EL (cell line): ENCODE data around the gene SH2D7.

ENCODE experiments used
- DNase-seq: peaks from one replicate; pipeline ENCODE4 v3.0.0-alpha.2; 2016

The SH2D7 gene

GRCh38 chr15:78104566-78105475, 12.5 kb downstream of the SH2D7 start:
- DNase-seq = no peak

- DNase-seq = peak; percentile 25
These were observed 13.3 kb downstream of the SH2D7 start for GRCh38 chr15:78105476-78106241.

- no peak for DNase-seq
These were observed 15.1 kb downstream of the SH2D7 start for GRCh38 chr15:78107471-78107870.

GRCh38 chr15:78108300-78109084, 16.1 kb downstream of the SH2D7 start:
- peak; percentile 86 for DNase-seq

- DNase-seq = no peak
These were observed 16.8 kb downstream of the SH2D7 start for GRCh38 chr15:78109156-78109555.

- DNase-seq = no peak
These were observed 17.7 kb downstream of the SH2D7 start for GRCh38 chr15:78110096-78110495.

GRCh38 chr15:78110916-78111475, 18.6 kb downstream of the SH2D7 start:
- no peak for DNase-seq

GRCh38 chr15:78111788-78112187, 19.4 kb downstream of the SH2D7 start:
- no peak for DNase-seq

- no peak for DNase-seq
These were observed 20.2 kb downstream of the SH2D7 start for GRCh38 chr15:78112551-78112950.

GRCh38 chr15:78120523-78120922, 28.2 kb downstream of the SH2D7 start:
- DNase-seq = no peak

- DNase-seq = no peak
These were observed 32.9 kb downstream of the SH2D7 start for GRCh38 chr15:78125267-78125666.

- DNase-seq = no peak
These were observed 35.5 kb downstream of the SH2D7 start for GRCh38 chr15:78127882-78128281.

GRCh38 chr15:78129077-78129750, 36.9 kb downstream of the SH2D7 start:
- DNase-seq = no peak

- DNase-seq = no peak
These were observed 37.5 kb downstream of the SH2D7 start for GRCh38 chr15:78129751-78130287.

- no peak for DNase-seq
These were observed 38.3 kb downstream of the SH2D7 start for GRCh38 chr15:78130466-78131294.

- peak; percentile 69 for DNase-seq
These were observed 39.1 kb downstream of the SH2D7 start, which contains the start of gene CIB2 for GRCh38 chr15:78131295-78132061. TSS of gene CIB2 (minus strand) at chr15:78131445. CDS start at chr15:78131215, 230 bp downstream.

- no peak for DNase-seq
These were observed 41.4 kb downstream of the SH2D7 start for GRCh38 chr15:78133801-78134200.

- no peak for DNase-seq
These were observed 47.2 kb downstream of the SH2D7 start for GRCh38 chr15:78139578-78139977.

- no peak for DNase-seq
These were observed 47.9 kb downstream of the SH2D7 start for GRCh38 chr15:78140292-78140691.

GRCh38 chr15:78142332-78142731, 50.0 kb downstream of the SH2D7 start:
- DNase-seq = no peak
